MV-4-11 (cell line): ENCODE measurements around the gene TREH.
"Not testable (repeated sequence)": the region's sequence is repeated elsewhere in the genome, so short reads cannot be mapped to it uniquely, and the experiment has no call there.

Experiments used
- DNase-seq: peaks from one replicate; lab custom pipeline; 2025; lab: John Stamatoyannopoulos, UW

TREH gene

DNA sequence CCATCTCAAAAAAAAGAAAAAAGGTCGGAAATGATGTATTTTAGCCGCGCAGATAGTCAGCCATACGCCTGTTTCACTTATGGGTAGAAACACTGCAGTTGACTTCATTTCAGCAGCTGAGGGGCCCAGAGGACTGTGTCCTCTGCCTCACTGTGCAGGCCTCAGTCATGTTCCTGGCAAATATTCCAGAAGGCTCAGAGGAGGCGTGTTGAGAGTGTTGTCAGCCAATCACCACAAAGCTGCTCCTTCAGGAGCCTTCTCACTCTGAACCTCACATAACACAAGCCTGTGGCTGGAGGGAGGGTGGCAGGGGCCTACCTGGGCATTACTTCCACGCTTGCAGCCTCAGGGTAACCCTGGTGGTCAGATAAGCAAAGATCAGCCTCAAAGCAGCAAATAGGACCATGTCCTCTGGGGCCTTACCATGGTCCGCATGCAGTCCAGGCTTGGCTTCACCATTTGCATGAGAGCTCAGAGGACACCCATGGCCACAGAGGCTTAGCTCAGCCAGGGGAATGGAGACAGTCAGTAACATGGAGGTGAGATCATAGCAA is 17.3 kb upstream of the TREH start:
- DNase-seq: no peak

DNA sequence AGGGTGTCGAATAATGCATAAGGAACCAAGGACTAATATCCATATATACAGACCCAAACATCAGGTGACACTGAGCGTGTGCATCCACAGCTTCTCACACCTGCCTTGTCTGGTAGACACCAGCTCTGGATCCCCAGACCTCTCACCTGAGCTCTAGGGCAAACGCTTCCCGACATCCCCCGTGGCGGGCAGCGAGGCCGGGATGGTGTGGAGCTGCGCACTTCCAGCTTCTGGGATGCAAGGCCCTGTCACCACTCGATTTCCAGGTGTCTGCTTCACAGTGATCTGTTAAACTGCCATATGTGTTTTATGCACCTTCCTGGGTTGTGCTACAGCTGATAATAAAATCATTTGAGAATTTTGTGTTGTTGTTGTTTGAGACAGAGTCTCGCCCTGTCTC is 15.3 kb upstream of the TREH start:
- DNase-seq: no peak

DNA sequence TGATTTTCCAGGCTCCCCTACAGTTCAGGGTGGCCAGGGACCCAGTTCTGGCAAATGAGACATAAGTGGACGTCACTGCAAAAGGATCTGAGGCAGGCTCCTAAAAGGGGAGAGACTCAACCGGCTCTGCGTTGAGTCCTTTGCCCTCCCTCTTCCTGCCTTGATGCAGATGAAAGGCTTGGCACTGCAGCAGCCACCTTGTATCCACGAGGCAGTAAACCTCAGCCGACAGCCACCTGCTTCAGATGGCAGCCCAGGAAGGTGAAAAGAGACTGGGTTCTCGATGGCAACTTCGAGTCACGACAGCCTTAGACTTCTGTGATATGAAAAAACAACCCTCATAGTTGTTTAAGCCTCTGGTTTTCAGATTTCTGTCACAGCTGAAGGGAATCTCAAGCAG is 14.7 kb upstream of the TREH start:
- no peak for DNase-seq

DNA sequence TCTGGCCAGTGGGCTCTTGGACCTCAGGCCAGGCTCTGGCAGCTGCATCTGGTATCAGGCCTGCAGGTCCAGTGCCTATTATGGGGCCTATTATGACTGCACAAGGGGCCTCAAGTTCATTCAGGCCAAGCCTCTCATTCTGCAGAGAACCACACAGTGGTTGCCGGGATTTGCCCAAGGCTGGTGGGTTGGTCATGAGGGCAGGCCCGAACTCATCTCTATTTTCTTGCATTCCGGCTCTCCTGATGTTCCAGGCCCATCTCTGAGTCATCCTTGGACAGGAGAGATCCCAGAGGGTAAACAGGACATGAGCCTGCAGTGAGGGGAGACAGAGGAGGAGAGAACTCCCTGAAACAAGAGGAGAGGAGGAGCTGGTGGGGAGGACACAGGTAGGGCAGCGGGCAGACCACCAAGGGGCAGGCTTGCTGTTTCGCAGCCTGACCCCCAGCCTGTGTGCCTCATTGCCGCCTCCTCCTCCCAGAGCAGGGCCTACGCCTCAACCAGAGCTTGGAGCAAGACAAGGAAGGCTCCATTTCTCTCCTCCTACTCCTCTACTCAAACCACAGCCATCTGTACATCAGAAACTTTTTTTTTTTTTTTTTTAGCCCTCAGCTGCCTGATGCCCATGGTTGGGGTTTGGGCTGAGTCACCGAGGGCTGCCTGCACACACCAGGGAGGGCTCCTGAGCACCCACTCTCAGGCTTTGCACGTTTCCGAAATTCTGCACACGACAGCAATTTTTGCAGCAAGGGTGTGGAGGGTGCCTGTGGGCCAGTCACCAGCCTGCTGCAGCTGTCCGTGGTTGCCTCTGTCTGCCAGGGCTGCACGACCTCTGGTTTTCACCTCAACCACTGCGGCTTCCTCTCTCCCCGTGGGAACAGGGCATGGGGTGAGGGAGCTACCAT is 12.7 kb upstream of the TREH start:
- peak; percentile 92 for DNase-seq

DNA sequence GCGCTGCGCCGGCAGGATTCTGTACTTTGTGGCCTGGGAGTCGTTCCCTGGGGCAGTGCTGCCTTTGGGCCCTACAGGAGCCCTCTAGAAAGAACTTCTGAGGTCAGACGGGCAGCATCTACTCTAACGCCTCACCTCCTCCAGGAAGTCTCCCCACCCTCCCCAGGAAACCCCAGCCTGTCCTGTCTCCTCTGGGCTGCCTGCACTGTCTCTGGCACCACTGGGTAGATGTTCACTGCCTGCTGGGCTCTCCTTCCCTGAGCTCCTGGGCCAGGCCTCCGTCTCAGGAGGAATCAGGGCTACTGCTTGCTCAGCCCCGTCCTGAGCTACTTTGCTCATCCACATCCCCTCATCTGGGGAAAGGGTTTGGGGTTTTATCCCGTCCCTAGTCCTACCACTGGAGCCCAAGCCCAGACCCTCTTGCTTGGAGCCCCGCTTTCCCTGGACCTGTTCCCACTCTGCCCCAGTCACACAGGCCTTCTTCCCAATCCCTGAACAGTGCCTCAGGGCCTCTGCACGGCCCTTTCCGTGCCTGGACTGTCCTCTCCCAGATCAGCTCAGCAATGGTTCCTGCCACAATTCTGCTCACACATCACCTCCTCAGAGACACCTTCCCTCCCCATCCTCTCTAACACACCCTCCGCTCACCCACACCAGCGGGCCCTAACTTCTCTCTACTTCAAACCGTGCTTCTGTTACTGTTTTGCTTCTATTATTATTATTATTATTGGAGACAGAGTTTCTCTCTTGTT is 11.3 kb upstream of the TREH start:
- DNase-seq: no peak

DNA sequence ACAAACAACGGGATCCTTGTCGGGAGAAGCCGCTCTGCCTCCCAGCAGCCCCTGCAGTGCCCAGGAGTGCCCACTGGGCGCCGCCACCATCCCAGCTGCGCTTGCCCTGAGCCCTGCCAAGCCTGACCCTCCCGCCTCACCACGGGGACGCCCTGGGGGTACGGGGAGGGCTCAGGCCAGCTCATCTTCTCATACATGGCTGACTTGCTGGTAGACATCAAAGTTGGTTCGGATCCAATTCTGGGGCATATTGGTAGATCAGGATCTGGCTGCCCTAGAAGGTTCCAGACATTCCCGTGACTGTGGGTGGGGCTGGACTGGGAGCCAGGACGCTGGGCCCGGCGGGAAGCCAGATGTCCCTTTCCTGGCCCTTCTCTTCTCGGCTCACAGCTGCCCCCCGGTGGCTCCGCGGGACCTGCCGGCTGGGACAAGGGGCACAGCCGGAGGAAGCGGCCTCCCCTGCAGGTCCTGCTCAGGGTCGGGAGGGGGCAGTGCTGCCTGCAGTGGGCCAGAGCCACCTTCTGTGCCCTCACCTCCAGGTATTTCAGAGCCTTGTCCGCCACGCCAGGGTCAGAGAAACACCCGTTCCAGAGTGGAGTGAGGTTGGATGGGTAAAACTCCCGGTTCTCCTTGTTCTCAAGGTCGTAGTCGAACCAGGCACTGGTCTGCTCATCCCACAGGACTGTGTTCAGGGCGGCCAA is 10.6 kb upstream of the TREH start:
- DNase-seq: peak; percentile 83

DNA sequence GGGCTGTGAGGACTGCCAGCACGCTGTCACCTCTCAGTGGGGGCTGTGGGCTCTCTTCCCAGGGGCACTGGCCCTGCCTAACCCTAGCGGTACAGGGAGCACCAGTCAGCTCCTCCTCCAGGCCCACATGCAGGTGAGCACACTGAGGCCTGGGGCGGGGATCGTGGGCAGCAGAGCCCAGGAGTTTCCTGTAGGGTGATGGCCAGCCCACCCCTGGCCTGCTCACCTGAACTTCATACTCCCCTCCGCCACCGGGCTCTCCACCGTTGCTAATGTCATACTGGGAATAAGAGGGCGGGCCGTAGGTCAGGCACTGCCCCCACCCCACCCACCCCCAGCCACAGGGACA is 10.0 kb upstream of the TREH start:
- no peak for DNase-seq

DNA sequence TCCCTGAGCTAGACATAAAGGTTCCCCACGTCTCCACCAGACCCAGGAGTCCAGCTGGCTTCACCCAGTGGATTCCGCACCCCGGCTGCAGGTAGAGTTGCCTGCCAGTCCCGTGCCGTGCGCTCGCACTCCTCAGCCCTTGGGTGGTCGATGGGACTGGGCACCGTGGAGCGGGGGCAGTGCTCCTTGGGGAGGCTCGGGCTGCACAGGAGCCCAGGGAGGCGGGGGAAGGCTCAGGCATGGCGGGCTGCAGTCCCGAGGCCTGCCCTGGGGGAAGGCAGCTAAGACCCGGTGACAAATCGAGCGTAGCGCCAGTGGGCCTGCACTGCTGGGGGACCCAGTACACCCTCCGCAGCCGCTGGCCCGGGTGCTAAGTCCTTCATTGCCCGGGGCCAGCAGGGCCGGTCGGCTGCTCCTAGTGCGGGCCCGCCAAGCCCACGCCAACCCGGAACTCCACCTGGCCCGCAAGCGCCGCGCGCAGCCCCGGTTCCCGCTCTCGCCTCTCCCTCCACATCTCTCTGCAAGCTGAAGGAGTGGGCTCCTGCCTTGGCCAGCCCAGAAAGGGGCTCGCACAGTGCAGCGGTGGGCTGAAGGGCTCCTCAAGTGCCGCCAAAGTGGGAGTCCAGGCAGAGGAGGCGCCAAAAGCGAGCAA is 9.5 kb upstream of the TREH start:
- no peak for DNase-seq

DNA sequence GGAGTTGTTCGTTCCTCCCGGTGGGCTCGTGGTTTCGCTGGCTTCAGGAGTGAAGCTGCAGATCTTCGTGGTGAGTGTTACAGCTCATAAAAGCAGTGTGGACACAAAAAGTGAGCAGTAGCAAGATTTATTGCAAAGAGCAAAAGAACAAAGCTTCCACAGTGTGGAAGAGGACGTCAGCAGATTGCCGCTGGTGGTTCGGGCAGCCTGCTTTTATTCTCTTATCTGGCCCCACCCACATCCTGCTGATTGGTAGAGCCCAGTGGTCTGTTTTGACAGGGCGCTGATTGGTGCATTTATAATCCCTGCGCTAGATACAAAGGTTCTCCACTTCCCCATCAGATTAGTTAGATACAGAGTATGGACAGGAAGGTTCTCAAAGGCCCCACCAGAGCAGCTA is 8.9 kb upstream of the TREH start:
- peak; percentile 15 for DNase-seq

DNA sequence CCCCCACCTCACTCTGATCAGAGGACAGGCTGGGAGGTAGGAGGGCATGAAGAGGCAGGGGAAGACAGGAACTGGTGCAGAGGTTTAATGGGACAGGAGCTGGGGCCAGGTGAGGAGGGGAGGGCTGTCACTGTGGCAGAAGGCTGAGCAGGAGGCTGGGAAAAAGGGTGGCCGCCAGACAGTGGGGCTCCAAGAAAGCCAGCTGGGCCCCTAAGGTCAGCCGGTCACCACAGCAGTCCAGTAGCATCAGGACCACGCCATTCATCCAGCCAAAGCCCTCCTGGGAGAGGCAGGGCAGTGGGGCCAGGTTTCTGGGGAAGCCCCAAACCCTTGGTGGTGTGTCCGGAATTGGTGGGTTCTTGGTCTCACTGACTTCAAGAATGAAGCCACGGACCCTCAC is 8.5 kb upstream of the TREH start:
- DNase-seq: no peak

DNA sequence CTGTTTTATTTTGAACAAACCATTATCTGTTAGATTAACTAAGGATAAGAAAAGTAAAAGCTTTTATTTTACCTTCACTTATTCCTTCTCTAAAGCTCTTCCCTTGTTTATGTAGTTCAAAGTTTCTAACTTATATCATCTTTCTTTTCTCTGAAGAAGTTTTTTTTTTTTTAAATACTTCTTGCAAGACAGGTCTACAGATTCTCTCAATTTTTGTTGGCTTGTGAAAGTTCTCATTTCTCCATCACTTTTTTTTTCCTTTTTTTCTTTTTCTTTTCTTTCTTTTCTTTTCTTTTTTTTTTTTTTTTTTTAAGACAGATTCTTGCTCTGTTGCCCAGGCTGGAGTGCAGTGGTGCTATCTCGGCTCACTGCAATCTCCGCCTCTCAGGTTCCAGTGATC is 4.7 kb upstream of the TREH start:
- no peak for DNase-seq

DNA sequence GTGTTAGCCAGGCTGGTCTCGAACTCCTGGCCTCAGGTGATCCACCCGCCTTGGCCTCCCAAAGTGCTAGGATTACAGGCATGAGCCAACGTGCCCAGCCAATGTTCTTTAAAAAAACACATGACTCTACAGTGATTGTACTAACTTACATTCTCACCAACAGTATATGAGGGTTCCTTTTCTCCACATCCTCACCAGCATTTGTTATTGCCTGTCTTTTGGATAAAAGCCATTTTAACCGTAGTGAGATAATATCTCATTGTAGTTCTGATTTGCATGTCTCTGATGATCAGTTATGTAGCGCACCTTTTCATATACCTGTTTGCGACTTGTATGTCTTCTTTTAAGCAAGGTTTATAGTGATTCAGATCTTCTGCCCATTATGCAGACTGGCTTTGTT is 3.5 kb upstream of the TREH start:
- not testable (repeated sequence) for DNase-seq

DNA sequence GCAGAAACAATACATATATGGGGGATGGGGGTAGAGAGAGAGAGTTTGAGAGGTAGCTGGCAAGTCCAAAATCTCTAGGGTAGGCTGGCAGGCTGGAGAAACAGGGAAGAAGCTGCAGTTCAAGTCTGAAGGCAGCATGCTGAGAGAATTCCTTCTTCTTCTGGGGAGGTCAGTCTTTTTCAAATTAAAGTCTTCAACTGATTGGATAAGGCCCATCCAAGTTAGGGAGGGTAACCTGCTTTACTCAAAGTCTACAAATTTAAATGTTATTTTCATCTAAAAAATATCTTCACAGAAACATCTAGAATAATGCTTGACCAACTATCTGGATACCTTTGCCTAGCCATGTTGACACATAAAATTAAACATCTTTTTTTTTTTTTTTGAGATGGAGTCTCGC is 2.9 kb upstream of the TREH start:
- DNase-seq: no peak

DNA sequence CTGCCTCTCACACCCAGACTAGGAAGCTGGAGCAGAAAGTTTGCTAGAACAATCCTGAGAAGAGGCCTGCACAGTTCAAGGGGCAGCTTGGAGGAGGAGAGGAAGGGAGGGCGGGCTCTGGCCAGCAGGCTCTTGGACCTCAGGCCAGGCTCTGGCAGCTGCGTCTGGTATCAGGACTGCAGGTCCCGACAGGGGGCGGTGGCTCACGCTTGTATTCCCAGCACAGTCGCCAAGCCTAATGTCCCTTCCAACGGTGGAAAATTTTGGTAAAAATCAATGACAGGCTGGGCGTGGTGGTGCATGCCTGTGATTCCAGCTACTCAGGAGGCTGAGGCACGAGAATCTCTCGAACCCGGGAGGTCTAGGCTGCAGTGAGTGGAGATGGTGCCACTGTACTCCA is 542 bp downstream of the TREH start:
- not testable (repeated sequence) for DNase-seq

DNA sequence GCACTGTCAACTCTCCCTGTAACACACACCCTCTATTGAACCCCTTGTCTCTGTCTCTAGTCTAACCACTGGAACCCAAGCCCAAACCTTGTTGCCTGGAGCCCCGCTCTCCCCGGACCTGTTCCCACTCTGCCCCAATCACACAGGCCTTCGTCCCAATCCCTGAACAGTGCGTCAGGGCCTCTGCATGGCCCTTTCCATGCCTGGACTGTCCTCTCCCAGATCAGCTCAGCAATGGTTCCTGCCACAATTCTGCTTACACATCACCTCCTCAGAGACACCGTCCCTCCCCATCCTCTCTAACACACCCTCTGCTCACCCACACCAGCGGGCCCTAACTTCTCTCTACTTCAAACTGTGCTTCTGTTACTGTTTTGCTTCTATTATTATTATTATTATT is 1.5 kb downstream of the TREH start:
- no peak for DNase-seq

DNA sequence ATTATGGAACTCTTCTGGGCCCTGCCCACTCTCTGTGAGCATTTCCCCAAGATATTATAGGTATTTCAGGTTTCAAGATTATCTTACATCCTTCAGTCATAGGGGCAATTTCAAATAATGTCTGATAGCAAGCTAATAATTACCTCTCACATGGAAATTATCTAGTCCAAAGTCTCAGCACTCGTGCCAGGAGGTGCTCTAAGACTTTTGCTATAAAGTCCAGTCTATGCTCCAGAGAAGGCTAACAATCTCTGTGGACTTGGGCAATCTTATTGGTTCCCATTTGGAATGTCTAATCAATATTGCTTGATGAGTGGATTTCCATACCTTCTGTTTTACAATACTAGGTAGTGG is 5.4 kb downstream of the TREH start:
- no peak for DNase-seq

DNA sequence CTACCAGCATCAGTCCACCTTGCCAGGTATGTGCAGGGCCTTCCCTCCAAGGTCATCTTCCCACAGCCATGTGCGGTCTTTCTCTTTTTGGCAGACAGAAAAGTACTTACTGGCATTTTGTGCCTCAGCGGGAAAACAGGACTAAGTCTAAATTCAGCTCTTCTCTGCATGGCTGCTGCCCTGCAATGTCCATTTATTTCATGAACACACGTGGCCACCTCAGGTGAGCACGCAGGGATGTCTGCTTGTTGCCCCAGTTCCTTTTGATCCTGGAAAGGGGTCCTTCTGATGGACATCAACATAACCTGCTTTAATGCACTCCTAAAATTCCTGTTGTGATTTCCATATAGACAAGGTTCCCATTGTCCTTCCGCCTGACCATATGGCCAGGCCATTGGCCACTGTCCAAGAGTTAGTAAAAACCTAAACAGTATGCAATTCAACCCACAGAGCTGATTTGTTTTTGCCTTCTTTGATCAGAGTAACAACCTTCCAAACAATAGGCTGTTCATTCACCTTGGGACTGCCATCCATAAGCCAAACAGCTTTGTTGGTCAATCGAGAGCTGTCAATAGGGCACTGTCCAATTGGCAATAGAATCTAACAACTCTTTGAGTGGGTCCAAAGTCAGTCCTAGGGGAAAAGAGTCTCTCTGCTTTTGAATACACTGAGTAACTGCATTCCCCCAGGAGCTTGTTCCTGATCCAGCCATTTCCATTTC is 5.9 kb downstream of the TREH start:
- no peak for DNase-seq

DNA sequence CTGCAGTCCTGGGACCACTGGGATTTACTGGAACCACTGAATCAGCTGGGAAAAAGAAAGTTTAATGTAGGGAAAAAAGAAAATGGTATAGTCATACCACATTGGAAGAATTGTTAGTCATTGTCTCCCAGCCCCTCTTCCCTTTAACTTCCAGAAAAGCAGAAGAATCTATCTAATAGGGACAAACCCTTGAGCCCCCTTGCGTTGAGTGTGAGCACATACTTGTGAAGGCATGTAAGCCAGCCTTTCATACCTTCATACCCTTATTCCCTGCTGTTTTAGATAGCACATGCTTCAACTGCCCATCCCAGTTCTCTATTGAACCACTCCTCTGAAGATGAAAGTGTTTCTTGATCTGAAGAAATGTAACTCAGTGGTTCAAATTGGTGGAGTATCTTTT is 6.6 kb downstream of the TREH start:
- DNase-seq: no peak

DNA sequence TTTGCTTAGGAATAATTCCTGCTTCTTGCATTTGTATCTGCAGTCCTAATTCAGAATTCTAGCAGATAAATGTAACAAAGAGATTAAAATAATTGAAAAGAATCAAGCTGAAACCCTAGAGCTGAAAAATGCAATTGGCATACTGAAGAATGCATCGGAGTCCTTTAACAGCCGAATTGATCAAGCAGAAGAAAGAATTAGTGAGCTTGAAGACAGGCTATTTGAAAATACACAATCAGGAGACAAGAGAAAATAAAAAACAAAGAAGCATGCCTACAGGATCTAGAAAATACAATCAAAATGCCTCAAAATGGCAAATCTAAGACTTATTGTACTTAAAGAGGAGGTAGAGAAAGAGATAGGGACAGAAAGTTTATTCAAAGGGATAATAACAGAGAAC is 8.2 kb downstream of the TREH start:
- no peak for DNase-seq

DNA sequence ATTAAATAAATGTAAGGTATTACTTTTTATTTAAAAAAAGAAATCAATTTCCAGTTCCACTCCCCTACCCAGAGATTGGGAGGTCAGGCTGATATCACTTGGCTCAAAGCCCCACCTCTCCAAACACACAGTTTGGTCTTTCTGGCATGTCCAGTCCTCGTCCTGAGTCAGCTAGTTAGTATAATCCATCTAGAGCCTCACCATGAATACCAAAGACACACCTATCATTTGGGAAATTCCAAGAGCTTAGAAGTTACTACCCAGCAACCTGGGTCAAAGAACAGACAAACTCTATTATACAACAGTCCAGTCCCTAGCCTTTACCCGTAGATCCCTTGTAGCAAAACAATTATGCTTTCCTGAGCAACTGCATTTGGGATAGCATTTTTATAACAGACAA is 9.4 kb downstream of the TREH start:
- DNase-seq: no peak

DNA sequence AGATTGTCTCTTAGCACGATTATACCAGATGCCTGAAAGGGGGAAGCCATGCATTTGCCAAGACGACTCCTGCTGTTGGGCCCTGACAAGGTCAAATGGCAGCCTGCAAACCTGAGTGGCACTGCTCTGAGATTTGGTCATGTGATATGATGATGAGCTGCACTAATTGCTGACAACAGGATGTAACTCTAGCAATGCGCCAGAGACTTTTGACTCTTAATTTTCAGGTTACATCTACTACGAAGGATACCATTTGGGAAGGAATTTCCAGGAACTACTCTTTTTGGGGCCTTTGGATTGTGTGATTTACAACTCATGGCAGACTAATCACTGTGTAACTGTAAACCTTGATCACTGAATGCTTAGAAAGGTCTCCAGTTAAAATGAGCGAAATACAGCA is 13.1 kb downstream of the TREH start:
- no peak for DNase-seq

DNA sequence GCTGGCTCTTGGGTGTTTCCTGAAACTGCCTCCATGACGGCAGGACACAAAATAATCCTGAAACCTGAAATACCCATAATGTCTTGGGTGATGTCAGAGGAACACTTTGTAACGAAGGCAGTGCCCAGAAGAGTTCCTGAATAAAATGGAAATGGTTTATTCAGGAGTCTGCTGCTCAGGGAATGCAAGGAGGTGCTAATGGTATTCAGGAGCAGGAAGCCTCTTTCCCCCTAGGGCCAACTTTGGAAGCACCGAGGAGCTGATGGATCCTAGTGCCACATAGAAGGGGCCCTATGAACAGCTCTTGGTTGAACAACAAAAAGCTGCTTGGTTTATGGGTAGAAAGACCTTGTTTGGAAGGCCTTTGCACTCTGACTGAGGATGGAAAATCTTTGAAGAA is 15.5 kb downstream of the TREH start:
- DNase-seq: no peak
